Left kidney (tissue), 2 donors: ENCODE results near the gene CNRIP1. TPM values are rescaled to one million over a fixed set of nuclear protein-coding genes. Genes with fewer than 3 reads are reported as not detected.
"Not testable (repeated sequence)": the region's sequence is repeated elsewhere in the genome, so short reads cannot be mapped to it uniquely, and the experiment has no call there.

Experiments used
- DNase-seq: peaks from one replicate; pipeline ENCODE4 v3.0.0-alpha.2; 2013
- polyA plus RNA-seq: library from polyadenylated mRNA; unstranded; fragments of 120-200 nt; gene quantifications from one replicate; pipeline ENCODE4 v1.2.1, GENCODE V29; 2013; ENCODE audit not compliant: insufficient read length

The CNRIP1 gene
- polyA plus RNA-seq, 1 donor: 21.5 TPM

DNA sequence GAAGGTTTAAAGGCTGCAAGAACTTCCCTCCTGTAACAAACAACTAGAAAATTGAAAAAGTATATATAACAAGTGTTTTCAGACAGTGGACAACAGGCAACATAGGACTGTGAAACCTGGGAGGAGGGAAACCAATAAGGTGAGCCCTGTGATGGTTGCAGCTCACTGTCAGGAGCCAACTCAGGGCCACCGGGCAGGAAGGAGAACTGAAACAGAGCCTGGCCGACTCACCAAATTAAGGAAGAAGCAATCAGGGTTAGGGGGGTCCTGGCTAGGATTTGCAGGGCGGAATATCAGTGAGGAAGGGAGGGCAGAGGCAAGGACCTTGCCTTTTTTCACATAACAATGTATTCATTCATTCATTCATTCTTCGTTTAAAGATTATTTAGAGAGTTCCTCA is 21.8 kb upstream of the CNRIP1 start:
- no peak for DNase-seq

DNA sequence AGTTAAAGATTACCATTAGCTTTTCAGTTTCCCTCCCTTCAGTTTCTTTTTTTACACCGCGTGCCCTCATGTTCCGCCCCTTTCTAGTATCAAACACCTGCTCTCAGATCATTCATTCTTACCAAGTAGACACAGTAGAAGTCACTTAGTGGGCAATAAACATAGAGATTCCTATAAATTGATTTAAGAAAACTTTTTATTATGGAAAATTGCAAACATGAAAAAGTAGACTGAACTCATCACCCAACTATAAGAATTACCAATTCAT is 21.2 kb upstream of the CNRIP1 start:
- no peak for DNase-seq

DNA sequence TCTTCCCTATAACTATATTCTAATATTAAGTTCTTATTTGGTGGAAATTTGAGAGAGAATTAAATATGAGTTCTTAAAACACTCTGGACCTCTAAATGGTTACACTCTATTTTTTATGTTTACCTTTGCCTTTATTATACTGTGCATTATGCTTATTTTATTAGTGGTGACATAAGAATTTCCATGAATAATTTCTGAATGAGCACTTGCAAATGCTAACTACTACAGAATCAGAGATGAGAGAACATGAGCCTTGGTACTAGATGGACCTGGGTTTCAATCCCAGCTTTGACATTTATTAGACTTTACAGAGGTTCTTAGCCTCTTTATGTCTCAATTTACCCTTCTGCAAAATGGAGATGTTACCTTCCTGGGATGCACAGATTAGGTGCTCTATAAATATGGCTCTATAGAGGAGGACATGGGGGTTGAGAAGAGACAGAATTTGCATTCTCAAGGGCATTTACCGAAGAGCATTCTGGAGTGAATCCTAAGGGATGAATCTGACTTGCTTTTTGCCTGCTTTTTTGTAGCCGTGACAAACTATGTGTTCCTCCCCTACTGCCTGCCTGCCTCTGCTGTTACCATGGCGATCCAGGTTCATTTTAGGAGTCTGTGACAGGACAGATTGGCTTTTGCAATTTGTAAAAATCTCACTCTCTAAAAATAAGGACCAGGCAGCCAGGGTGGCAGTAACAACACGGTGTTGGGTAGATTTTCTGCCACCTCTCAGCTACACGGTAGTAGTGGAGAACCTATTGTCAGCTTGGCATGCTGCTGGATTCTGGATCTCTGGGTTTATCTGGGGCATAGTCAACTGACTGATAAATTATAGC is 20.7 kb upstream of the CNRIP1 start:
- DNase-seq: no peak

DNA sequence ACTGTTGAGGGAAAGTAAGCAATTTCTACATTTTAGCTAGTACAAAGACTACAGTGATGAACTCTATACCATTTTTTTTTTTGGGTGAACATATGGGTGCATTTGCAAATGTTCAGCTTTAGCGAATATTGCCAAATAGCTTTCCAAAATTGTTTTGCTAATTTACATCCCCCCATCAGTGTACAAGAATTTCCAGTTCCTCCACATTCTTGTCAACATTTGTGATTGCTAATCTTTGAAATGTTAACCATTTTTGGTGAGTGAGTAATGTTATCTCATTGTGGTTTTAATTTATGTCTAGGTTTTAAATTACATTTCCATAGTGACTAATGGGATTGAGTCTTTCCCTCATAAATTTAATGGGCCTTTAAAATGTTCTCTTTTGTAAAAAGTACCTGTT is 16.4 kb upstream of the CNRIP1 start:
- no peak for DNase-seq

DNA sequence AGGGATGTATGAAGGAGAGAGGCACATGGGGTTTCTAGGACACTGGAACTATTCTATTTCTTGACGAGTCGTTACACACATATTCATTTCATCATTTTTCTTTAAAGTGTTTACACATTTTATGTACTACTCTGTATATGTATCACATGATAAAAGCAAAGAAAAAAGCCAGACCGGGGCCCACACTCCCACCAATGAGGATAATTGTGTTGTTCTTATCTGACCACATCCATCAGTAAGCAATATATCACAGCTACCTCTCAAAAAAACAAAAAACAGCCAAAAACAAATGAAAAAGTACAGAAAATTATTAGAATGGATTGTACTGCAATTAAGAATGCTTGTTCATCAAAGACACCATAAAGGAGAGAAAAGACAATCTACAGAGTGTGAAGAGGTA is 14.2 kb upstream of the CNRIP1 start:
- no peak for DNase-seq

DNA sequence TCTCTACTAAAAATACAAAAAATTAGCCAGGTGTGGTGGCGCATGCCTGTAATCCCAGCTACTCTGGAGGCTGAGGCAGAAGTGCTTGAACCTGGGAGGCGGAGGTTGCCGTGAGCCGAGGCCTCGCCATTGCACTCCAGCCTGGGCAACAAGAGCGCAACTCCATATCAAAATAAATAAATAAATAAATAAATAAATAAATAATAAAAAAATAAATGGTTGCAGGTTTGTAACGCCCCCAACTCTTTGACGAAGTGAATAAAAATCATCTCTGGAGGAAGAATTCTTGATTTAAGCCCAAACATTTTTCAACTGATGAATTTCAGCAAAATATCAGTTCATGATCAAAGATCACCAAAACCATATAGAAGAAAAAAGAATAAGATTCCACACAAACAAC is 13.3 kb upstream of the CNRIP1 start:
- DNase-seq: no peak

DNA sequence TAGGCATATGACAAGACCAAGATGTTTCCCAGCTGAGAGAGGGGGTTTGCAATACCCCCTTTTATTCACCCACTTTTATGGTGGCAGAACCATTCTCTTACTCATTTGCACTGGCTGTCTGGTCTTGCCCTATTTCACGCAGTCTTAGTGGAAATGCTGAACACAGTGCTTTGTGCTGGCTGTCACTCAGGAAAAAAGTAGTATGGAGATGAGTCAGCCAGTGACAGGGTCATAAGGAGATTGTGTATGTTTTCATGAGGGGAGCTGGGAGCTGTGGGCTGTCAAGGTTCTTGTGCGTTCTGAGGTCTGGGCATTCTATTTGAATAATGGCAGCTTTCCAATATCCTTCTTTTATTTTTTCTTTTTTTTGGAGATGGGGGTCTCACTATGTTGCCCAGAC is 10.9 kb upstream of the CNRIP1 start:
- no peak for DNase-seq

DNA sequence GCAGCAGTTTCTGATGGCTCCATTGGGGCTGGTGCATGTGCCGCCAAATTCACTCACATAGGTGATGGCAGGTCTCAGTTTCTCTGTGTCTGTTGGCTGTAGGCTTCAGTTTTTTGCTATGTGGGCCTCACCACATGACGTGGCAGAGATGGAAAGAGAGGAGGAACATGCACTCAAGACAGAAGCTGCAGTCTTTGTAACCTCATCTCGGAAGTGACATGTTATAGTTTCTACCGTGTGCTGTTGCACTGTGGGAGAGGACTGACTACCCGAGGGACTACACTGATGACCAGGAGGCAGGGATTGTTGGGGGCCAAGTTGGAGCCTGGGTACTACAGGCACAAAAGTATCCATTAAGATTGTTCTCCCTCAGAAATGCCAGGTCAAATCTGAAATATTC is 9.2 kb upstream of the CNRIP1 start:
- no peak for DNase-seq

DNA sequence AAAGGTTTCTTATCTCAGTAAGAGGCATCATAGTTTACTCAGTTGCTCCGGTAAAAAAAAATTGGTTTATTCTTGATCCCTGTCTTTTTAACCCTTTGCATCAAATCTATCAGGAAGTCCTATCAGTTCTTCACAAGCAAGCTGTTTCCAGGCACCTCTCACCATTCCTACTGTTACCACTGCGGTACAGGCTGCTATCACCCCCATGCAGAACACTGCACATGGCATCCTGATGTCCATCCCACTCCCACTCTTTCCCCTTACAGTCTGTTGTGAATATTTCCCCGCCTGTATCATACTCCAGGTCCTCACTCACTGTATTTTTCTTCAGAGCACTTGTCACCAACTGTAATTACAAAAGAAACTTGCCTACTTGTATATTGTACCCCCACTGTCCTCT is 5.3 kb upstream of the CNRIP1 start:
- no peak for DNase-seq

DNA sequence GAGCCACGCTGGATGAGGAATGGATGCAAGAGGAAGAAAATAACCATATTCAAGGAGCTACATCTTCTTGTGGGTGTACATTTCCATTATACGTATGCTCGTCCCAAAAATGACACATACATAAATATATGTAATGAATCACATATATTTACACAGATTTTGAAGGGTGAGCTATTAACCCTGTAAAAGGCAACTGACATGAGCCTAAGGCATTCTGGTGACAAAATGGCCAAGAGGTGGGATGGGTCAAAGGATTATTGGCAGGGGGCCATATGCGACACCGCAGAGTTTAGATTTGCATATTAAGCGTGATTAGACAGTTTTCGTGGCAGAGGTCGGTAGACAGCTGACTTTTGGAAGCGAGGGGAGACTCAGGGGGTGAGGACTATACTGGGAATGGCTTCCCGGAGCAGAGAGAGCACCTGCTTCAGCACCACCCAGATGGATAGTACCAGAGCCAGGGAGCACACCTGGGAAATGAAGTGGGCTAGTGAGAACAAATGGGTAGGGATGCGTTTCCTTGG is 431 bp upstream of the CNRIP1 start:
- DNase-seq: peak; percentile 46

DNA sequence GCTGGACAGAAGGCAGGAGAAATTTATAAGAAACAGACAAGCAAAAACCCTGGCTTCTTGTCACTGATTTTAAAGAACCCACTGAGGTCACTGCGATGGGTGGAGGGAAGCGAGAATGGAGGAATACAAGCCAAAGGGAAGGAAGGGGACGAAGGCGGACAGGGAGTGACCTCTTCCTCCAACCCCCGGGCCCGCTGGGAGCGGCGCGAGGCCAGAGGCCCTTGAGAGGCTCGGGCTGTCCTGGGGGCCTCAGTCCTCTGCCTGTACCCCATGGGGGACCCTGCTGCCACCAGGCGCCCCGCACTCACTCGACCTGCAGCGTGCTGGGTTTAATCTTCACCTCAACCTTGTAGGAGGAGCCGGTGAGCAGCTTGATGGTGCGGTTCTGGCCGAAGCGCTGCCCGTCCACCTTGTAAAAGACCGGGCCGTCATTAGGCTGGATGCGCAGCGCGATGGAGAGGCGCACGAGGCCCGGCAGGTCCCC is 793 bp downstream of the CNRIP1 start:
- no peak for DNase-seq

DNA sequence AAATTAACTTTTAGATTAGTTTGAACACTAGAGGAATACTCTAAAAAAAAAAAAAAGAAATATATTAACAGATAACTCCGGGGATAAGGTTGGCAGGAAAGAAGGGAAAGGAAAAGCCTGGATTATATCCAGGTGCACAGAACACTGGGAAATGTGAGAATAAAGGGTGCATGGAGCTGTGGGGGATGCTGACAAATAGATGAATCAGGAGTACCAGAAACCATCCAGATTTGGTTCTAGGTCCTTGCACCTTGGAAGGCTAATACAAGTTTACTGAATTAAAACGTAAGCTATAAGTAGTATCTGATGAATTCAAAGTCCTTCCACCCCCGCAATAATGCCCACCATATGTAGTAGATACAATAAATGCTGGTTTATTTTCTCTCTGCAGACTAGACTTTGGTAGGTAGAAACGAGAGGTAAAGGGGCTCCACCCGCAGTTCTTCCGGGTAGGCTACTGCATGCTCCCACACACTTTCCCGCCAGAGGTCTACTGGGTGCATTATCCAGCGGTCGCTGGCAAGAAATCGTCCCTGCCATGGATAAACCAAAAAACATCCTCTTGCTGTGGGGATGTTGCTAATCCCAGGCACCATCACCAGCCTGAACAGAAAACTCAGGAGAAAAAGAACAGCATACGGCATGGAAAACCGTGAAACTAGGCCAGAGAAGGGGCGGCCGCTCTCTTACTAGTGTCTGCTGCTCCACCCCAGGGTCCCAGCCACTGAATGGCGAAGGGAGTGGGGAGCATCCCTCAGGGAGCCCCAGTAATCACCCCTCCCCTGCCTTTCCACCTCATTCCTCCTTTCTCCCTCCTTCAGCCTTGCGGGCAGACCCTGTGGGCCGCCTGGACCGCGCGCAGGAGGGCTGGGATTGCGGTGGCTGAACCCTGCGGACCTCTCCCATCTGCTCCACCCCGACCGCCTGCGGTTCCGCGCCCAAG is 1.5 kb downstream of the CNRIP1 start:
- DNase-seq: peak; percentile 6

DNA sequence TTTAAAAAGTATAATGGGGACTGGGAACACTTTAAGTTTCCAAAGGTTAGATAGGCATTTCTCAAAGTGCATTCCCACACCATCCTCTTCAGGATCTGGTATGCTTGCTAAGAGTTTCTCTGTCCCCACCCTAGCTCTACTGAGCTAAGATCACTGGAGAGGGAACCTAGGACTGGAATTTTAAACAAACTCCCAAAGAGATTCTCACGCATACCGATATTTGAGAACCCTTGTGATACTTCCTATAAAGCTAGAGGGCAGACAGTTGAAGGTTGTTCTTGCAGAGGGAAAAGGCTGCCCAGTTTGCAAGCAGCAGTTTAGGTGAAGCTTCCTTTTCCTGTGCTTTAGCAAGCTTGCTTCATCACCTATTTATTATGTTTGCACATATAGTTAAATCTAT is 3.6 kb downstream of the CNRIP1 start:
- DNase-seq: no peak

DNA sequence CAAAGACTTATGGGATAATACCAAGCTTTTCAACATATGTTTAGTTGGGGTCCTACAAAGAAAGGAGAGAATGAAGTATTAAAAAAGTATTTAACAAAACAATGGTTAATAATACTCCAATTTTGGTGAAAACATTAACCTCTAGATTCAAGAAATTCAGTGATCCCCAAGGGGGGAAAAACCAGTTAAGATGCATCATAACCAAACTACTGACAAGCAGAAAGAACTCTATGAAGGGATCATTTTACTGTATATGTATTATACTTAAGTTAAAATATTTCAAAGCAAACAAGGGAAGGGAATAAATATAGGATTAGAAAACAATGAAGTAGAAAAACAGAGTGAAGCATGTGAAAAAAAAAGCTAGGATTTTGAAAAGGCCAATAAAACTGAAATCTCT is 8.7 kb downstream of the CNRIP1 start:
- DNase-seq: no peak

DNA sequence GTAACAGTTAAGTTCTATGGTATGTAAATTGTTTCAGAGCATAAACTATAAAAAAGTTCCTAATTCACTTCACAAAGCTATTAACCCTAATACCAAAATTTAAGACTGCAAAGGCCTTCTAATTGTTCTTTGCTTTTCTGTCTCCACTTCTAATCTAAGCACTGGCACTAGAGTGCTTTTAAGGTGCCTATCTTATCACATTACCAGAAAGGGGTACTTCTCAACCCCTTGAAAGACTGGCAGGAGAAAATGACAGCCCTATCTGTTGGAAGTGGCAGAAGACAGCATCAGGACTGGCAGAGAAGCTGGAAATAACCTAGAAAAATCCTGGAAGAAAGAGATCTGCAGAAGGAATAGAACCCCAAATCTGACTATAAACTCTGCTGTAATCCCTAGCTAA is 10.3 kb downstream of the CNRIP1 start:
- DNase-seq: no peak

DNA sequence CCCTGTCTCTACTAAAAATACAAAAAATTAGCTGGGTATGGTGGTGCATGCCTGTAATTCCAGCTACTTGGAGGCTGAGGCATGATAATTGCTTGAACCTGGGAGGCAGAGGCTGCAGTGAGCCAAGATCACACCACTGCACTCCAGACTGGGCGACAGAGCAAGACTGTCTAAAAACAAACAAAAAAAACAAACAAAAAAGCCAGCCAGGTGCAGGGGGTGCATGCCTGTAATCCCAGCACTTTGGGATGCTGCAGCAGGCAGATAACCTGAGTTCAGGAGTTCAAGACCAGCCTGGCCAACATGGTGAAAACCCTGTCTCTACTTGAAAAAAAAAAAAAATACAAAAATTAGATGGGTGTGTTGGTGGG is 15.9 kb downstream of the CNRIP1 start:
- not testable (repeated sequence) for DNase-seq

DNA sequence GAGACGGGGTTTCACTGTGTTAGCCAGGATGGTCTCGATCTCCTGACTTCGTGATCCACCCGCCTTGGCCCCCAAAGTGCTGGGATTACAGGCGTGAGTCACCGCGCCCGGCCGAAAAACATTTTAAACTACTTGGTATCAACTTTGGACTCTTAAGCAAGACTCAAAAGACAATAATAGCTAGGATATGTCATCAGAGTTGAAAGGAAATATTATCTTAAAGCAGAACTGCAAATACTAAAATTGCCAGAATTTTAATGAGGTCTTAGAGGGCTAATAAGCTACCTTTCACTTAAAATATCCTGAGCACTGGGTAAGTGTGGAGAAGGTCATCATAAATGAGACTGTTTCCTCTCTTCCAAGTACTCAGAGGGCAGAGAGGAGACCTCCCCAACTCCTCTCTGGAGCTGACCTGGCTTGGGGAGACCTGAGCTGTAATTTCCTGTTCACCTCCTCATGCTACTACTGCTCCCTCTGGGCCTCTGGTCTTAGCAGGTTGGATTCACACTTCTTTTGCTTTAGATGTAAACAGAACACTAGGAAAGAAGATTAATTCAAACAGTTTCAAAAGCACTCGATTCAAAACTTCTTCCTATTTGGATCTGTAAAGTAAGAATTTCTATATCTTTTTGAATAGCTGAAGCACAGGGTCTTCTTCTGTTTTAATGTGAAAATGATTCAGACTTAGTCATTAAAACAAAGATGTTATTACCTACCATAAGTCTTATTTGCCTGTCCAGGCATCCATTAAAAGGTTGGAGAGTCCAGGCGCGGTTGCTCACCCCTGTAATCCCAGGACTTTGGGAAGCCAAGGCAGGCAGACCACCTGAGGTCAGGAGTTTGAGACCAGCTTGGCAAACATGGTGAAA is 16.5 kb downstream of the CNRIP1 start:
- DNase-seq: no peak

DNA sequence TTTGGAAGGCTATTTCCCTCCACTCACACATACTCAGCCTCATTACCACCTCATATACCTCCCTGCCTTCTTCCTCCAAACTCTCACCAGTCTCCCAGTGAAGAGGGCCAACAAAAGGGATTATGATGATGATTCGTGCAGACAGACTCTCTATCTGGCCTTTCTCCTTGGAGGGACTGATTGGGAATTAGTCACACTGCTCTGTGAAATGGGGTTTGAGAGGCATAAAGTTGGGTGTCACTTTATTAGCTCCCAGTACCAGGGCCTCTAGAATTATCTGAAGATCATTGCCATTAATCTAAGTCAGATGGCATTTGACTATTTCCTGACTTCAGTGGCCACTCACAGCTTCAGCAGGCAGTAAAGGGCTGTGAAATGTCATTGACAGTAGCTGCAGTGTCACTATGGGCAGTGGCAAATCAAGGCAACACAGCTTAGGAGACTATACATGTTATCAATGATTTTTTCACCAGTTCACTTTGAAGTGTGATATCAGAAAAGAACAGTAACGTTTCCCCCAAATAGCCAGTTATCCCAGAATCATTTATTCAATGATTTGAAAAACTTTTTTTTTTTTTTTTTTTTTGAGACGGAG is 17.4 kb downstream of the CNRIP1 start:
- DNase-seq: no peak

DNA sequence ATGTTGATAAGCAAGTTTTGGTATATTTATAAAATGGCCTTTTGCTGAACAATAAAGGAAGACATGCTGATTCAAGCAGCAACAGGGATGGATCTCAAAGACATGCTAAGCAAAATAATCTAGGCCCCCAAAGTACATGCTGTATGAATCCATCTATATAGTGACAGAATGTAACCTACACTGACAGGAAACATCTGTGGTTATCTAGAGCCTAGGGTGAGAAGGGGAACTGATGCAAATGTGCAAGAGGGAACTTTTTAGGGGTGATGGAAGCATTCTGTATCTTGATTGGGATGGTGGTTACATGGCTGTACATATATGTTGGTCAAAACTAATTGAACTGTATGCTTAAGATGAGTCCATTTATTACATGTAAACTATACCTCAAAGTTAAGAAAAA is 24.2 kb downstream of the CNRIP1 start:
- no peak for DNase-seq

DNA sequence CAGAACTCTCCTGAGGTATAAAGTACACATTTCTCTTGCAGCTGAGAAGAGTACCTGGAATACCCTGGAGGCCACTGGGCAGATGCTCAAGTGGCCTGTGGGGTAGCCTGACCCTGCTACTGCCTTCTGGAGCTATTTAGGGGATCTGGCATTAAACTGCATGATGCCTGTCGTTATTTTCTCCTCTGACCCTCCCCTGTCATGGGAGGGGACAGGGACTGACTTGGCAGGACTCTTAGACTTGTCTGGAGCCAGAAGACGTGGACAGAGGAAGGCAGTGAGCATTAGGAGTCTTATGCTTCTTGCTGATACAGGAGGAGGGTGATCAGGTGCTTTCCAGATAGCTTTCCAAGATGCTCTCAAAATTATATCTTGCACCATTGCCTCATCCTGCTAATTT is 24.8 kb downstream of the CNRIP1 start:
- no peak for DNase-seq

DNA sequence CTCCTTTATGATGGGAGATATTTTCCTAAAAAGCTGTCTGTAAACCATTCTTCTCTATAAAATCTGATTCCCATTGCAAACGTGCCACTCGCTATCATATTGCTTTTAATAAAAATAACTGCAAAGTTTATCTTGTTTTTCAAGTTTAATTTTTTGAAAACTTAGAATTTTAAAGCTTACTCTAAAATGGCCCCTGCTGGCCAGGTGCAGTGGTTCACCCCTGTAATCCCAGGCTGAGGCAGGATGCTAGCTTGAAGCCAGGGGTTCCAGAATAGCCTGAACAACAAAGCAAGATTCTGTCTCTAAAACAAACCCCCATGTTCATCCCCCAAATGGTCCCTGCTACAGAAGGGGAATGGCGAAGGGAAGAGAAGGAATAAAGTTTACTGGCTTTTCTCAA is 25.6 kb downstream of the CNRIP1 start:
- no peak for DNase-seq

DNA sequence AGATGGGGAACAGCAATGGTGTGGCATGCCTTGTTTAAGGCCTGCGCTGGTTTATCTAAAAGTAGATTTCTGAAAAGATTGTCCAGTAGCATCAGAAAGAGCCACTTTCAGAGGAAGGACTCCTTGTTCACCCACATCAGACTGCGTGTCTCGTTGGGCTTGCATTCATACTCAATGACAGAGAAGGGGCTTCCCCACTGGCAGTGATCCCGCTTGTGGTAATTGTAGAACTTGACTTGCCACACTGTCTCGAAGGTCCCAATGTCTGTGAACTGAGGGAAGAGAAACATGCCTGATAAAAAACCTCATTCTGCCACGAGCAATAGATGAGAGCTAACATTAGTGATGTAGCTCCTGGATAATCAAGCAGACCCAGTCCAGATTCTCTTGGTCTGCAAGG is 26.0 kb downstream of the CNRIP1 start:
- DNase-seq: no peak
